ENCODE data around the gene FABP3. TPM values are rescaled to one million over a fixed set of nuclear protein-coding genes. Genes with fewer than 3 reads are reported as not detected.

FABP3 gene
- total RNA-seq = 3.9 and 9.6 TPM in 2 replicates

GRCh38 chr1:31373056-31373896 is at the start of gene FABP3:
TSS of gene FABP3 (minus strand) at chr1:31373076. CDS start at chr1:31373014, 62 bp downstream.

GRCh38 chr1:31412732-31413404 is 40.0 kb upstream of the FABP3 start, which contains the start of gene SERINC2:
TSS of gene SERINC2 (plus strand) at chr1:31413213. CDS start at chr1:31413266, 53 bp downstream.

Other genes starting within 250 kb of the FABP3 start
- gene NKAIN1, start 133.2 kb downstream of the FABP3 start, total RNA-seq = 0.47 TPM in 1 of 2 replicates, not detected in the other
- gene SNRNP40, start 76.3 kb downstream of the FABP3 start, total RNA-seq = 97.8 and 109 TPM in 2 replicates
- gene ZCCHC17, start 76.0 kb downstream of the FABP3 start, total RNA-seq = 38.0 and 38.2 TPM in 2 replicates
- 12.5 and 17.3 TPM in 2 replicates for gene SERINC2, start 40.1 kb upstream of the FABP3 start, total RNA-seq
- 1,345 and 1,463 TPM in 2 replicates for gene TINAGL1, start 203.4 kb upstream of the FABP3 start, total RNA-seq
- 0.13 and 0.30 TPM in 2 replicates for gene HCRTR1, start 244.6 kb upstream of the FABP3 start, total RNA-seq

Measured in mammary microvascular endothelial cell (primary cell).